ENCODE measurements around the gene PACS2. TPM values are rescaled to one million over a fixed set of nuclear protein-coding genes. Genes with fewer than 3 reads are reported as not detected.

PACS2 gene
- polyA plus RNA-seq, 3 donors = 40.6 to 82.1 (median 56.0) TPM

GRCh38 chr14:105337966-105338741 lies 23.6 kb downstream of the PACS2 start:
- H3K27ac ChIP-seq (ENCODE audit: low read depth, low read length) = no peak overlapping the region
- 40 to 71% (median 54%) methylated on average over 18 of the region's 18 CpGs for WGBS, 3 donors

- WGBS, 3 donors = 42 to 77% (median 49%) methylated on average over 20 of the region's 20 CpGs
- H3K27ac ChIP-seq (ENCODE audit: low read depth, low read length) = no peak overlapping the region
Observed at GRCh38 chr14:105340821-105341733, 26.5 kb downstream of the PACS2 start.

DNA sequence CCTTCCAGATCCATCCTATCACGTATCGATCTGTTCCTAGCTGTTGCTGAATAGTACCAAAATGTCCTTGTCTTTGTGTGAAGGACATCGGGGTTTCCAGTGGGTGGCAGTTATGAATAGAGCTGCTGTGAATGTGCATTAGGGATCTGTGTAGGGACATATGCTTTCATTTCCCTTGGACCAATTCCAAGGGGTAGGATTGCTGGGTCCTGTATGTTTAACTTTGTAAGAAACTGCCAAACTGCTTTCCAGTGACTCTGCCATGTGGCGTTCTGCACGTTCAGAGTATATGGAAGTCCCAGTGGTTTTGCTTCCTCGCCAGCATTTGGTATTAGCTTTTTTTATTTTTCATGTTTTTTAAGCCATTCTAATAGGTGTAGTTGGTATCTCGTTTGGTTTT lies 28.6 kb downstream of the PACS2 start:
- 30 to 80% (median 76%) methylated on average over 7 of the region's 7 CpGs for WGBS, 3 donors
- H3K27ac ChIP-seq (ENCODE audit: low read depth, low read length) = no peak overlapping the region

- H3K27ac ChIP-seq (ENCODE audit: low read depth, low read length) = no peak overlapping the region
- 43 to 85% (median 82%) methylated on average over 9 to 13 of the region's 13 CpGs for WGBS, 3 donors
Observed at GRCh38 chr14:105346200-105346533, 31.6 kb downstream of the PACS2 start.

- WGBS, 3 donors = 87 to 95% (median 91%) methylated on average over 15 to 18 of the region's 18 CpGs
- H3K27ac ChIP-seq (ENCODE audit: low read depth, low read length) = no peak overlapping the region
Observed at GRCh38 chr14:105346876-105347586, 32.5 kb downstream of the PACS2 start.

- WGBS, 3 donors = 88% methylated on average over 8 of the region's 8 CpGs
- no peak overlapping the region for H3K27ac ChIP-seq (ENCODE audit: low read depth, low read length)
Observed at GRCh38 chr14:105347587-105347968, 33.0 kb downstream of the PACS2 start.

DNA sequence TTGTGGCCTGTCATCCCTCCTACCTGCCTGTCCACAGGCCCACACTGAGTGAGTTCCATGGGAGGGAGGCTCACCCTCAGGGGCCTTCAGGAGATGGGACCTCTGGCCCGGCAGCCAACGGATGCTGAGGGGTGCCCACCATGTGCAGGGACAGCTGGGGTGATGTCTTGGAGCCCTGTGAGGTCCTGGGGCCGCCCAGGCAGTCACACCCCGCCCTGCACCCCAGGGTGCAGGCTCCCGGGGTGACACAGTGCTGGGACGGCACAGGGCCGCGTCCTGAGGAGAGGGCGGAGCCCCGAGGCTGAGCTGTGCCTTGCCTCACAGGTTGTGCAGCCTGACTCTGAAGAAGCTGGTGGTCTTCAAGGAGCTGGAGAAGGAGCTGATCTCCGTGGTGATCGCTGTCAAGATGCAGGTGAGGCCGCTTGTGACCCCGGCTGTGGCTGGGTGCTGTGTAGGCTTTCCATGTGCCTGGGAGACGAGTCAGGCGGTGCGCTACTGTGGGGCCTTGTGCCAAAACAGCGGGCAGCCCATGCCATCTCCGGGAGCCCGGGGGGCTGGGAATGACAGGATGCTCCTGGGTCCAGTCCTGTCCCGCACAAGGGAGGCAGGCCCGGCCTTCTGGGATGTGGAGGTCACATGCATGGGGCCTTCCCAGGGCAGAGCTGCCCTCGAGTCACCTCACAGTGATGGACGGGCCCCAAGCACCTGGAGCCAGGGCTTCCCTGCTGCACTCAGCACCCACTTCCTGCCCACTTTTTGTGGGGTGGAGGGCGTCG lies 33.8 kb downstream of the PACS2 start:
- WGBS, 3 donors = 86% methylated on average over 25 to 26 of the region's 26 CpGs
- H3K27ac ChIP-seq (ENCODE audit: low read depth, low read length) = no peak overlapping the region

- WGBS, 3 donors = 88 to 92% (median 91%) methylated on average over 19 of the region's 19 CpGs
- H3K27ac ChIP-seq (ENCODE audit: low read depth, low read length) = no peak overlapping the region
Observed at GRCh38 chr14:105348945-105349699, 34.6 kb downstream of the PACS2 start.

- no peak overlapping the region for H3K27ac ChIP-seq (ENCODE audit: low read depth, low read length)
- 82 to 93% (median 90%) methylated on average over 10 to 11 of the region's 11 CpGs for WGBS, 3 donors
Observed at GRCh38 chr14:105349992-105350391, 35.4 kb downstream of the PACS2 start.

GRCh38 chr14:105350450-105351244 lies 36.1 kb downstream of the PACS2 start:
- WGBS, 3 donors = 92 to 93% (median 92%) methylated on average over 36 to 37 of the region's 37 CpGs
- H3K27ac ChIP-seq (ENCODE audit: low read depth, low read length) = no peak overlapping the region

DNA sequence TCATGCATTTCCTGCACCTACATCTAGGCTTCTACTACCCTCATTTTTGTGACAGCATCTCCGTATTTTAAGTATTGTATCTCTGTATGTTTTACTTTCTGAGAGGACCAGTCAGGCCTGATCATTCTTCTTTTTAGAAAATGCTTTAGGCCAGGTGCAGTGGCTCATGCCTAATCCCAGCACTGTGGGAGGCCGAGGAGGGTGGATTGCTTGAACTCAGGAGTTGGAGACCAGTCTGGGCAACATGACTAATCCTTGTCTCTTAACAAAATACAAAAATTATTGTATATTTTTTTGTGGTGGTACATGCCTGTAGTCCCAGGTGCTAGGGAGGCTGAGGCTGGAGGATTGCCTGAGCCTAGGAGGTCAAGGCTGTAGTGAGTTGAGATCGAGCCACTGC lies 36.9 kb downstream of the PACS2 start:
- H3K27ac ChIP-seq (ENCODE audit: low read depth, low read length) = no peak overlapping the region
- 93 to 96% (median 93%) methylated on average over 3 of the region's 3 CpGs for WGBS, 3 donors

DNA sequence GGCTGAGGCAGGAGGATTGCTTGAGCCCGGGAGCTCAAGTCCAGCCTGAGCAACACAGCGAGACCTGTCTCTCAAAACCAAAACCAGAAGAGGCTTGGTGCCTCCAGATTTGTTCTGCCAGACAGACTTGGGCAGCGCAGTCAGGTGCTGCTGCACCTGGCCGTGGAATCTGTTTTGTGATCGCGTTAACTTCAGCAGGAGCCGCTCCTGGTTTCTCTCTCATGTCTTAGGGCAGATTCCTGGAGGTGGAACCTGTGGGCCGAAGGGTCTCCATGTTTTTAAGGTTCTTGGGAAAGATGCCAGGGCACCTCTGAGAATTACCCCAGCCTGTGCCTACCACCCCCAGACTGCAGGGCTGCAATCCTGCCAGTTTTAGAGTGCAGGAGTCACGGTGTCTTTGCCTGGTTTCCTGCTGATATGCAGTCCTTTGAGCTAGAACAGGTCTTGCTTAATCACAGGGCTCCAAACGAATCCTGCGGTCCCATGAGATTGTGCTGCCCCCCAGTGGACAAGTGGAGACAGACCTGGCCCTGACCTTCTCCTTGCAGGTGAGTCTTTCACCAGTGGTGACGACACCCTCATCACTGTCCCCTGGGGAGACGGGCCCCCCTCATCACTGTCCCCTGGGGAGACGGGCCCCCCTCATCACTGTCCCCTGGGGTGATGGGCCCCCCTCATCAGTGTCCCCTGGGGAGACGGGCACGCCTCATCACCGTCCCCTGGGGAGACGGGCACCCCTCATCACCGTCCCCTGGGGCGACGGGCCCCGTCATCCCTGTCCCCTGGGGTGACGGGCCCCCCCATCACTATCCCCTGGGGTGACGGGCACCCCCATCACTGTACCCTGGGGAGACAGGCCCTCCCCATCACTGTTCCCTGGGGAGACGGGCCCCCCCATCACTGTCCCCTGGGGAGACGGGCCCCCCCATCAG lies 37.6 kb downstream of the PACS2 start:
- 30 to 66% (median 65%) methylated on average over 16 to 26 of the region's 26 CpGs for WGBS, 3 donors
- no peak overlapping the region for H3K27ac ChIP-seq (ENCODE audit: low read depth, low read length)

DNA sequence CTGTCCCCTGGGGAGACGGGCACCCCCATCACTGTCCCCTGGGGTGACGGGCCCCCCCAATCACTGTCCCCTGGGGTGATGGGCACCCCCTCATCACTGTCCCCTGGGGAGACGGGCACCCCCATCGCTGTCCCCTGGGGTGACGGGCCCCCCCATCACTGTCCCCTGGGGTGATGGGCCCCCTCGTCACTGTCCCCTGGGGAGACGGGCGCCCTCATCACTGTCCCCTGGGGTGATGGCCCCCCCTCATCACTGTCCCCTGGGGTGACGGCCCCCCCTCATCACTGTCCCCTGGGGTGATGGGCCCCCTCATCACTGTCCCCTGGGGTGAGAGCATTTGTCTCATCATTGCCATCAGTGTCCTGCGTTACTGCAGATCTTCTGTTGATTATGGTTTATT lies 38.6 kb downstream of the PACS2 start:
- 88 to 91% (median 89%) methylated on average over 10 of the region's 10 CpGs for WGBS, 3 donors
- no peak overlapping the region for H3K27ac ChIP-seq (ENCODE audit: low read depth, low read length)

GRCh38 chr14:105354541-105354940 lies 40.0 kb downstream of the PACS2 start:
- WGBS, 3 donors = 95 to 98% (median 97%) methylated on average over 20 of the region's 20 CpGs
- H3K27ac ChIP-seq (ENCODE audit: low read depth, low read length) = no peak overlapping the region

- no peak overlapping the region for H3K27ac ChIP-seq (ENCODE audit: low read depth, low read length)
- WGBS, 3 donors = 92 to 94% (median 93%) methylated on average over 26 to 27 of the region's 27 CpGs
Observed at GRCh38 chr14:105355049-105355575, 40.6 kb downstream of the PACS2 start.
